ENCODE data around the gene ITPR1.

DNA sequence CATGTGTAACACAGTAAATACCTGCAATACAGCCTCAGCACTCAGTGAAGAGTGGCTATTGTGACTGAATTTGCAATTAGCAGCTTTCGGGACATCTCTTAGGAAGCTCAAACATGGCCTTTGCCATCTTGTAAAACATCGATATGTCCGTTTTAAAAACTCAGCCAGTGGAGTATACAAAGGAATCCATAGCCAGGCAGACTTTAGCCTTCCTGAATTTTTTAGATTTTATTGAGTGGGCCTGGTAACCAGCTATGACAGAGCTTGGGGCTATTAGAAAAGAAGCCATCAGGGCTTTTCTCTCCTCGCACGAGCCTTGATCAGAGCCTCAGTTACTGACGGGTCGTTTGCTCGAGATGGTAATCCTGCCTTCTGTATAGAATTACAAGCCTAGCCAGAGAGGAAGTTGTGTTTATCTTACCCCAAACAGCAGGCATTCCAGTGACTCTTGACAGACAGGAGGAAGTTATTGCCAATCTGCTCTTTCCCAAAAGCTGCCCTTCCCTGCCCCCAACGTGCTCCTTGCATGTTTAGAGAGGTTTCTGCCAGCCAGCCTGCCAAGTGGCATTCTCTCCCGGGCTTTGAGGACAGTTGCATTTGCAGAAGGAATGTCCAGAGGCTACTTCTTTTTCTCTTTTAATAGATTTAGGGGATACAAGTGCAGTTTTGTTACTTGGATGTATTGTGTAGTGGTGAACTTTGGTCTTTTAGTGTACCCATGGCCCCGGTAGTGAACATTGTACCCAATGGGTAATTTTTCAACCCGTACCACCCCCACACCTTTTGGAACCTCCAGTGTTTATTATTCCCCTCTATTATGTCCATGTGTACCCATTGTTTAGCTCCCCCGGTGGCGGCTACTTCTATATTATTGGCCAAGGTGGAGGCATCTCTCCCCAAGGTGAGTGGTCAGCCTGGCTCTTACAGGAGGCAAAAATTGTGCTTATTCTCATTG lies 40.6 kb downstream of the ITPR1 start:
- TF ChIP-seq ELF4 (IDR thresholded peaks at IDR 0.05) (no peak), BHLHE40 (IDR thresholded peaks at IDR 0.05; ENCODE audit: borderline replicate concordance) (no peak), NFRKB (IDR thresholded peaks at IDR 0.05) (no peak), FOXA1 (IDR thresholded peaks at IDR 0.05) (no peak), FOXM1 (IDR thresholded peaks at IDR 0.05; ENCODE audit: borderline replicate concordance) (no peak), SP1 (IDR thresholded peaks at IDR 0.05) (no peak)

Data from HEK293T (cell line).